Upper lobe of left lung (tissue), 6 donors: Measurements from ENCODE around the gene KCNRG. TPM values are rescaled to one million over a fixed set of nuclear protein-coding genes. Genes with fewer than 3 reads are reported as not detected.

Experiments used
- ATAC-seq, 2 donors: fragments of 200-7000 bp; cut with Tn5 transposase; one replicate each; pipeline ENCODE4 v1.9.1; 2022; ENCODE audit warnings: mild to moderate bottlenecking in 2 of 2, moderate library complexity in 2 of 2; ENCODE audit not compliant: low FRiP score in 2 of 2
- DNase-seq, 2 donors: peaks; one replicate each; pipeline ENCODE4 v3.0.0-alpha.2; 2019 to 2020
- H3K27ac ChIP-seq, 4 donors: fragments of 200-600 bp; sonication (generic); one replicate each; pipeline ENCODE4 v1.5.1; 2016 to 2019
- H3K27me3 ChIP-seq, 4 donors: fragments of 200-600 bp; sonication (generic); one replicate each; pipeline ENCODE4 v1.5.1; 2017 to 2019
- H3K36me3 ChIP-seq, 4 donors: fragments of 200-600 bp; sonication (generic); one replicate each; pipeline ENCODE4 v1.5.1; 2016 to 2019
- H3K4me1 ChIP-seq, 4 donors: fragments of 200-600 bp; sonication (generic); one replicate each; pipeline ENCODE4 v1.5.1; 2018 to 2019
- H3K4me3 ChIP-seq, 4 donors: fragments of 200-600 bp; sonication (generic); one replicate each; pipeline ENCODE4 v1.5.1; 2017 to 2019; ENCODE audit warnings: mild to moderate bottlenecking in 2 of 4, moderate library complexity in 1 of 4
- H3K9me3 ChIP-seq, 4 donors: fragments of 200-600 bp; sonication (generic); one replicate each; pipeline ENCODE4 v1.5.1; 2018 to 2019
- CTCF ChIP-seq, 6 experiments: fragments of 450-650 bp in 4 of 6; fragments of 200-600 bp in 2 of 6; sonication (generic) in 2 of 6; IDR thresholded peaks; one replicate each; pipeline ENCODE4 v1.5.1; 2016 to 2019; ENCODE audit warnings: antibody characterized with exemption in 6 of 6
- EP300 ChIP-seq, 4 donors: sonication (generic); formaldehyde crosslinking; IDR thresholded peaks; one replicate each; pipeline ENCODE4 v1.5.1; 2017; ENCODE audit warnings: antibody characterized with exemption in 4 of 4, control low read depth in 2 of 4
- POLR2A ChIP-seq, 4 donors: fragments of 450-650 bp; IDR thresholded peaks; one replicate each; pipeline ENCODE4 v1.5.1; 2016 to 2017; ENCODE audit warnings: antibody characterized with exemption in 4 of 4, mild to moderate bottlenecking in 2 of 4
- POLR2AphosphoS5 ChIP-seq, 2 donors: sonication (generic); formaldehyde crosslinking; IDR thresholded peaks; one replicate each; pipeline ENCODE4 v1.5.1; 2017; ENCODE audit warnings: antibody characterized with exemption in 2 of 2
- WGBS, 2 donors: methylation state at CpG; one replicate each; pipeline ENCODE4 v1.1.5; 2017 to 2018; 5-methylcytosine and 5-hydroxymethylcytosine counted together
- total RNA-seq, 6 donors: library from RNA; depleted of rRNA in 4 of 6; stranded (reverse); fragments of >200 nt in 4 of 6; gene quantifications; one replicate each; pipeline versions ENCODE4 v1.1.0 to v1.2.1, GENCODE V29; 2016 to 2021
- donor health status: DM: no; HTN: no; CAD: no; lungs with moderate emphysema.
- donor health status: DM: no; HTN: yes; CAD: no; lungs with severe emphysema.

KCNRG gene
- total RNA-seq, 6 donors from 2014 or later = 0.89 to 12.6 (median 3.4) TPM

GRCh38 chr13:50006426-50007135 is 8.7 kb upstream of the KCNRG start:
- Histone ChIP-seq H3K27ac (peak overlapping the region in 1 of 4 donors; percentile 48), H3K4me3 (no peak overlapping the region), H3K4me1 (peaks cover 13 to 28% (median 15%) of the 10 kb centered on the region in 4 donors), H3K9me3 (no peaks in the 10 kb centered on the region), H3K27me3 (no peaks in the 10 kb centered on the region), H3K36me3 (peaks cover 0 to 44% (median 2%) of the 10 kb centered on the region in 4 donors)
- no peak for ATAC-seq
- no peak for TF ChIP-seq POLR2AphosphoS5 (IDR thresholded peaks at IDR 0.05)
- no peak for TF ChIP-seq CTCF (IDR thresholded peaks at IDR 0.05)
- TF ChIP-seq POLR2A (IDR thresholded peaks at IDR 0.05) = no peak
- no peak for TF ChIP-seq EP300 (IDR thresholded peaks at IDR 0.05)
- 97 to 99% methylated on average over 7 of the region's 7 CpGs for WGBS, 2 donors
- DNase-seq = no peak

- 89 to 95% methylated on average over 1 of the region's 1 CpG for WGBS, 2 donors
- ATAC-seq = no peak
- H3K4me1 ChIP-seq = peaks cover 6 to 19% (median 14%) of the 10 kb centered on the region in 4 donors
- H3K27me3 ChIP-seq = no peaks in the 10 kb centered on the region
- H3K36me3 ChIP-seq = peaks cover 0 to 53% (median 8%) of the 10 kb centered on the region in 4 donors
- no peak overlapping the region for H3K27ac ChIP-seq
- TF ChIP-seq CTCF (IDR thresholded peaks at IDR 0.05) = no peak
- TF ChIP-seq EP300 (IDR thresholded peaks at IDR 0.05) = no peak
- TF ChIP-seq POLR2A (IDR thresholded peaks at IDR 0.05) = no peak
- no peak for TF ChIP-seq POLR2AphosphoS5 (IDR thresholded peaks at IDR 0.05)
- H3K9me3 ChIP-seq = no peaks in the 10 kb centered on the region
- no peak overlapping the region for H3K4me3 ChIP-seq
- no peak for DNase-seq
Observed at GRCh38 chr13:50011461-50011860, 3.8 kb upstream of the KCNRG start.

- peaks cover 0 to 53% (median 8%) of the 10 kb centered on the region in 4 donors for H3K36me3 ChIP-seq
- DNase-seq (no peak), ATAC-seq (no peak)
- peaks cover 8 to 24% (median 17%) of the 10 kb centered on the region in 4 donors for H3K4me1 ChIP-seq
- TF ChIP-seq POLR2AphosphoS5 (IDR thresholded peaks at IDR 0.05) (no peak), POLR2A (IDR thresholded peaks at IDR 0.05) (no peak), CTCF (IDR thresholded peaks at IDR 0.05) (no peak), EP300 (IDR thresholded peaks at IDR 0.05) (no peak)
- H3K9me3 ChIP-seq = no peaks in the 10 kb centered on the region
- H3K27ac ChIP-seq = no peak overlapping the region
- WGBS, 2 donors = 91 to 94% methylated on average over 6 of the region's 6 CpGs
- no peak overlapping the region for H3K4me3 ChIP-seq
- H3K27me3 ChIP-seq = no peaks in the 10 kb centered on the region
Observed at GRCh38 chr13:50012396-50013169, 2.7 kb upstream of the KCNRG start.

GRCh38 chr13:50014386-50014785 is 858 bp upstream of the KCNRG start:
- WGBS, 2 donors = 67 to 92% methylated on average over 1 of the region's 1 CpG

More at GRCh38 chr13:50014386-50014785, 858 bp upstream of the KCNRG start:
- DNase-seq = no peak
- Histone ChIP-seq H3K27me3 (no peaks in the 10 kb centered on the region), H3K36me3 (peaks cover 0 to 48% (median 12%) of the 10 kb centered on the region in 4 donors), H3K27ac (no peak overlapping the region), H3K9me3 (no peaks in the 10 kb centered on the region), H3K4me3 (no peak overlapping the region), H3K4me1 (peaks cover 8 to 24% (median 18%) of the 10 kb centered on the region in 4 donors)
- TF ChIP-seq CTCF (IDR thresholded peaks at IDR 0.05) = no peak
- TF ChIP-seq POLR2AphosphoS5 (IDR thresholded peaks at IDR 0.05) = no peak
- no peak for TF ChIP-seq EP300 (IDR thresholded peaks at IDR 0.05)
- TF ChIP-seq POLR2A (IDR thresholded peaks at IDR 0.05) = no peak
- ATAC-seq = no peak
